COLO829 (cell line): ENCODE measurements around the gene STAG3.
"Not testable (repeated sequence)": the region's sequence is repeated elsewhere in the genome, so short reads cannot be mapped to it uniquely, and the experiment has no call there.

ENCODE experiments used
- DNase-seq: peaks from one replicate; pipeline ENCODE4 v3.0.0; 2012; ENCODE audit warnings: low spot score

The STAG3 gene, protein sequence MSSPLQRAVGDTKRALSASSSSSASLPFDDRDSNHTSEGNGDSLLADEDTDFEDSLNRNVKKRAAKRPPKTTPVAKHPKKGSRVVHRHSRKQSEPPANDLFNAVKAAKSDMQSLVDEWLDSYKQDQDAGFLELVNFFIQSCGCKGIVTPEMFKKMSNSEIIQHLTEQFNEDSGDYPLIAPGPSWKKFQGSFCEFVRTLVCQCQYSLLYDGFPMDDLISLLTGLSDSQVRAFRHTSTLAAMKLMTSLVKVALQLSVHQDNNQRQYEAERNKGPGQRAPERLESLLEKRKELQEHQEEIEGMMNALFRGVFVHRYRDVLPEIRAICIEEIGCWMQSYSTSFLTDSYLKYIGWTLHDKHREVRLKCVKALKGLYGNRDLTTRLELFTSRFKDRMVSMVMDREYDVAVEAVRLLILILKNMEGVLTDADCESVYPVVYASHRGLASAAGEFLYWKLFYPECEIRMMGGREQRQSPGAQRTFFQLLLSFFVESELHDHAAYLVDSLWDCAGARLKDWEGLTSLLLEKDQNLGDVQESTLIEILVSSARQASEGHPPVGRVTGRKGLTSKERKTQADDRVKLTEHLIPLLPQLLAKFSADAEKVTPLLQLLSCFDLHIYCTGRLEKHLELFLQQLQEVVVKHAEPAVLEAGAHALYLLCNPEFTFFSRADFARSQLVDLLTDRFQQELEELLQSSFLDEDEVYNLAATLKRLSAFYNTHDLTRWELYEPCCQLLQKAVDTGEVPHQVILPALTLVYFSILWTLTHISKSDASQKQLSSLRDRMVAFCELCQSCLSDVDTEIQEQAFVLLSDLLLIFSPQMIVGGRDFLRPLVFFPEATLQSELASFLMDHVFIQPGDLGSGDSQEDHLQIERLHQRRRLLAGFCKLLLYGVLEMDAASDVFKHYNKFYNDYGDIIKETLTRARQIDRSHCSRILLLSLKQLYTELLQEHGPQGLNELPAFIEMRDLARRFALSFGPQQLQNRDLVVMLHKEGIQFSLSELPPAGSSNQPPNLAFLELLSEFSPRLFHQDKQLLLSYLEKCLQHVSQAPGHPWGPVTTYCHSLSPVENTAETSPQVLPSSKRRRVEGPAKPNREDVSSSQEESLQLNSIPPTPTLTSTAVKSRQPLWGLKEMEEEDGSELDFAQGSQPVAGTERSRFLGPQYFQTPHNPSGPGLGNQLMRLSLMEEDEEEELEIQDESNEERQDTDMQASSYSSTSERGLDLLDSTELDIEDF

DNA sequence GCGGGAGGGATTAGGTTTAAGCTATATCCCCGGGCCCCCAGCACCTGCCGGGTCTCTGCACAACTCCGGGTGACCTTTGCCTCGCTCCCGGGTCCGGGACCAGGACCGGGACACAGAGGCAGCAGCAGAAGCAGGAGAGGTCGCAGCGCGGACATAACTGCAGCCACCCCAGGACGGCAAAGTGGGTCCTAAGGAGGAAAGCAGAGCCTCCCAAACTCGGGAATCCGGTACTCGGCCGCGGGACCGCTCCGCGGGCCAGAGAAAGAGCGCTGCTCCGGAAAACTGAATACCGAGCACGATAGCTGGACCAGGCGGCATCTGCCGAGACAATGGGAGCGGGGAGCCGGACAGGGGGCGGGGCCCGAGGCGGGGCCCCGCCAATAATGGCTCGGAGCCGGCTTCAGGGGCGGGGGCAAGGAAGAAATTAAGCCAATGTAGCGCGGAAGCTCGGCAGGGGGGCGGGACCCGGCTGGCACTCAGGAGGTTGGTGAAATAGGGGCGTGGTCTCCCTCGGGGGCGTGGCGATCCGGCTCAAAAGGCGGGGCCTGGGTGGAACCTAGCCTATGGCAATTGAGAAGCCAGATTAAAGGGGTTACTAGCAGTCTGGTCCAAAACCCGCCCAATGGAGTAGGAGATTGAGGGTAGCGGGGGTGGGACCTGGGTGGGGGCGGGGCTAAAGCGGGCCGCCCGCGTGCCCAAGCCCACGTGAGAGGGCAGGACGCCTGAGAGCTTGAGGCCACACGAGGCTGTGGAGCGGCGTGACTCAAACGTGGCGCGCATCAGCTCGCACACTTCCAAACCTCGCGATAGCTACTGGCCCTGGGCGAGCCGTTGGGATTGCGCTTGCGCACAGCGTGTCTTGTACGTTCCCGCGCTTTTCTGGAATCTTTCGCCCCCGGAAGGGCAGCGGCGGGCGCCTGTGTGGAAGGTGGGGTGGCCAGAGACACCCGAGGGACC is at the start of gene STAG3, which contains the start of gene GPC2:
Gene STAG3, plus strand, starts transcription at position 874 of the 957 bp plus-strand sequence. CDS start 2,639 bp downstream, outside the sequence.
Gene GPC2, minus strand, starts transcription at position 337 of the 957 bp plus-strand sequence. Its CDS starts 182 bp downstream, at position 155.
- peak; percentile 98 for DNase-seq

DNA sequence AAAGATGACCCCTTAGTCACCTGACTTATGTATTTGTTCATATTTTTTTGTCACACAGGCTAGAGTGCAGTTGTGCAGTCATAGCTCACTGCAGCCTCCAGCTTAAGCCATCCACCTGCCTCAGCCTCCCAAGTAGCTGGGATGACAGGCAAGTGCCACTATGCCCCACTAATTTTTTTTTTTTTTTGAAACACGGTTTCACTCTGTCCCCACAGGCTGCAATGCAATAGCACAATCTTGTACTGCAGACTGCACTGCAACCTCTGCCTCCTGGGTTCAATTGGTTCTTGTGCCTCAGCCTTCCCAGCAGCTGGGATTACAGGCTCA is 49.1 kb upstream of the STAG3 start:
- DNase-seq, result no peak

DNA sequence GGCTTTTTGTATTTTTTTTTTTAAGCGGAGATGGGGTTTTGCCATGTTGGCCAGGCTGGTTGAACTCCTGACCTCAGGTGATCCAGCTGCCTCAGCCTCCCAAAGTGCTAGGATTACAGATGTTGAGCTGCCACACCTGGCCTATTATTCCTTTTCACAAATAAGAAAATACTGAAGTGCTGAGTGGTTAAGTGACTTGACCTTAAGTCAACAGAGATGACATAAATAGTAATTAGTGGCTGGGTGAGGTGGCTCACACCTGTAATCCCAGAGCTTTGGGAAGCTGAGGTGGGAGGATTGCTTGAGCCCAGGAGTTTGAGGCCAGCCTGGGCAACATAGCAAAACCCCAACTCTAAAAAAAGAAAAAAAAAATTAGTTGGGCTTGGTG is 47.5 kb upstream of the STAG3 start:
- not testable (repeated sequence) for DNase-seq

DNA sequence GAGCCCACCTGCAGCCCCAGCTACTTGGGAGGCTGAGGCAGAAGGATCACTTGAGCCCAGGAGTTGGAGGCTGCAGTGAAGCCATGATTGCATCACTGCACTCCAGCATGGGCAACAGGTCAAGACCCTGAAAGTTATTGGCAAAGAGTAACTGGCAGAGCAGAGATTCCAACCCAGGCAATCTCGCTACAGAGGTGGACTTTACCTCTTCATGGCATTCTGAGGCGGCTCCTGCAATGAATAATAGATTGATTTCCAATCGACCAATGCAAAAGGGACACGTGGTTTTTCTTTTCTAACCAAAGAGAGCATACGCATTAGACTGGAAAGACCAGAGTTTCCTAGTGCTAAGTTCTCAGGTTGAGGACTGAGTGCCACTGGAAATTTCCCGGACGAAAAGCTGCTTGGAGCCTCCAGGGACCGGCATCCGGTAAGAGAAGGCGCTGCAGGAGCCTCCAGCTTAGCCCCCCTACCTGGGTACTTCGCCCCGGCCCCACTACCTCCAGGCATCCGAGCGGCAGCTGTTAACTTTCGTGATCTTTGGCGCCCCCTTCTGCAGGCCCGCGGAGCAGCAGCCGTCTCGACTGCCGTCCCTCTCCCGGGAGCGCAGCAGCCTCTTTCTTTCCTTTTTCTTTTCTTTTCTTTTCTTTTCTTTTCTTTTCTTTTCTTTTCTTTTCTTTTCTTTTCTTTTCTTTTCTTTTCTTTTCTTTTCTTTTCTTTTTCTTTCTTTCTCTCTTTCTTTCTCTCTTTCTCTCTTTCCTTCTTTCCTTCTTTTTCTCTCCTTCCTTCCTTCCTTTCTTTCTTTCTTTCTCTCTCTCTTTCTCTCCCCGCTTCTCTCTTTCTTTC is 46.9 kb upstream of the STAG3 start:
- peak; percentile 75 for DNase-seq

DNA sequence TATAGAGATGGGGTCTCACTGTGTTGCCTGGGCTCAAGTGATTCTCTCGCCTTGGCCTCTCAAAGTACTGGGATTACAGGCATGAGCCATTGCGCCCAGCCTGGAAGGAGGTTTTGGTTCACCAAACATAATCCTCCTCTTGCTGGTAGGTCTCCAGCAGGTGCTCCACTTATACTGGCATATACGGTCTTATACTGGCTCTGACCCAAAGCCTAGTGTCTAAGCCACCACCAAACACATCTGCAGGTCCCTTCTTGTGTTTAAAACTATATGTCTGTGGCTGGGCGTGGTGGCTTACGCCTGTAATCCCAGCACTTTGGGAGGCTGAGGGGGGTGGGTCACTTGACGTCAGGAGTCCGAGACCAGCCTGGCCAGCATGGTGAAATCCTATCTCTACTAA is 45.6 kb upstream of the STAG3 start:
- no peak for DNase-seq

DNA sequence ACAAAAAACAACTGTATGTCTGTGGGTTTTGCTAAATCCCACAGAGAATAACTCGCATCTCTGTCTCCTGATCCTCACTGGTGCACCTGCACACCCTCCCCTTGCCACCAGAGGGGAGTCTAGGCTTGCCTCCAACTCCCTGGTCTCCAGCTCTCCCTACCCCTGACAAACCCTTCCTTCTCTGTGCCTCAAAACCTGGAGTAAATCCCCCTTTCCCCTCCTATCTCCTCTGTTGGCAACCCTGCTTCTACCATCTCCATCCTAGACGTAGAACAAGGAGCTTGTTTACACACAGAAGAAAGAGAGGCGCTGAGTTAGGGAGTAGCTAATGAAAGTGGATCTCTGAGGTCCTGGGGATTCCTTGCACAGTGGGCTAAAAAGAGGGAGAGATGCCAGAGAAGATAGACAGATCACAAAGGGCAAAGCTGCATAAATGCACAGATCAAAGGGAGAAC is 45.0 kb upstream of the STAG3 start:
- DNase-seq, result peak; percentile 88

DNA sequence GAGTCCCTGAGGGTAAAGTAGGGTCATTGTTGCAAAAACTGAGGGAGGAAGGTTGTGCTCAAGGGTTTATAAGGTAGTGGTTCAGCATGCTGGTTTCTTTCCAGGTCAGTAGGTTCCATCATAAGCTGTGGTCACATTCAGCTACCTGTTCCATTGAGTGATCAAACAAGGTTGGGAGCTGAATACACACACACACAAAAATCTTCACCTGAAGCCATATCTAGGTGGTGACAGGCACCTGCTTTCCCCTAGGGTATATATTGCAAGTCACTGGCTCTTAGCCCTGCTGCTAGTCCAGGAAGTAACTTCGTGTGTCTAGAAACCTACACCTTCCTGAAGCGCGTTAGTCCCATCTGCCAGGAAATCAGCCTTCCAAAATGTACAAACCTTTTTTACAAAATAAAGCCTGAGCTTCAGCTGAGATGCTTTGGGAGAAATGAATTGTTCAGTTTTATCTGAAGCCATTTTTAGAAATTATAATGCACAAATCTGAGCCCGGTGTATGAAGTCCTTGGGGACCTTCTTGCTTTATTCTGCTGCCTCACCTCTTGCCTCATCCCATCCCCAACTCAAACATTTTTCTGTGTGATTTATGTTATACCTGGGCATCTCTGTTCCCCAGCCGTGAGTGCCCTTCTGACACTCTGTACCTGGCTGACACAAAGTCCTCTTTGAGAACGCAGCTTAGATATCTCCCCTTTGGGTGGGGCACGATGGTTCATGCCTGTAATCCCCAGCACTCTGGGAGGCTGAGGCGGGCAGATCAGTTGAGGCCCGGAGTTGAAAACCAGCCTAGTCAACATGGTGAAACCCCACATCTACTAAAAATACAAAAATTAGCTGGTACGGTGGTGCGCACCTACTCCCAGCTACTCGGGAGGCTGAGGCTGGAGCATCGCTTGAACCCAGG is 39.6 kb upstream of the STAG3 start:
- no peak for DNase-seq

DNA sequence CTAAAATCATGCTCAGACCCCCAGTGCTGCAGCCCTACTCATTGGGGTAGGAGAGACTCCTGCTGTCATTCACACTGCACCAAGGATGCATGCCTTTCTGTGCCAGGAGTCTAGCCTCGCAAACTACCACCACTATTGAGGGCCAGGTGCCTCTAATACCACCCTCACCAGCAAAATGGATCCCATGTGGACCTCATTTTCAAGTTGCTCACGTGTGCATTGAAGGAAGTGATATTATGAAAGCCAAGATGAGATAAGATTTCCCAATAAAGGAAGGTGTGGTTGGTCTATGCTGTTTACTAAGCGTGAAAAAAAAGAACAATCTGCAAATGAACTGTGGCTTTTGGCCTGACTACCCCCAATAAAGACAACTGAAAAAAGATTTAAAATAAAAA is 36.2 kb upstream of the STAG3 start:
- no peak for DNase-seq

DNA sequence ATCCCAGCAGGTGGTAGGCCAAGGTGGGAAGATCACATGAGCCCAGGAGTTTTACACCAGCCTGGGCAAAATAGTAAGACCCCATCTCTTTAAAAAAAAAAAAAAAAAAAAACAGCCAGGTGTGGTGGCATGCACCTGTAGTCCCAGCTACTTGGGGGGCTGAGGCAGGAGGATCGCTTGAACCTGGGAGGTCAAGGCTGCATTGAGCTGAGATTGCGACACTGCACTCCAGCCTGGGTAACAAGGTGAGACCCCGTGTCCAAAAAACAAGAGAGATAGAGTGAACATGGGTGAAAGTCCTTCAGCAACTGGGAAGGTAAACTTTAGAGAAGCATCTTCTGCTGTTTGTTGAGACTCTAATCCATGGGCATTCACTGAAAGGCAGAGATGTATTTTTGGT is 35.3 kb upstream of the STAG3 start:
- no peak for DNase-seq

DNA sequence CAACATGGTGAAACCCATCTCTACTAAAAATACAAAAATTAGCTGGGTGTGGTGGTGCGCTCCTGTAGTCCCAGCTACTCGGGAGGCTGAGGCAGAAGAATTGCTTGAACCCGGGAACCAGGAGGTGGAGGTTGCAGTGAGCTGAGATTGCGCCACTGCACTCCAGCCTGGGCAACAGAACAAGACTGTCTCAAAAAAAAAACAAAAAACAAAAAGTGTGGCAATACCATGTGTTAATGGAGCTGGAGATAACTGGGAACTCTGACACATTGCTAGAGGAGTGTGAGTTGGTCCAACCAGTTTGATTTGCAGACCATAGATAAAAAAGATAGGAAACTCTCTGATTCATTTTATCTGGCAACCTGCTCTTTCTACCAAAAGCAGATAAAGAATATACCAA is 31.4 kb upstream of the STAG3 start:
- not testable (repeated sequence) for DNase-seq

DNA sequence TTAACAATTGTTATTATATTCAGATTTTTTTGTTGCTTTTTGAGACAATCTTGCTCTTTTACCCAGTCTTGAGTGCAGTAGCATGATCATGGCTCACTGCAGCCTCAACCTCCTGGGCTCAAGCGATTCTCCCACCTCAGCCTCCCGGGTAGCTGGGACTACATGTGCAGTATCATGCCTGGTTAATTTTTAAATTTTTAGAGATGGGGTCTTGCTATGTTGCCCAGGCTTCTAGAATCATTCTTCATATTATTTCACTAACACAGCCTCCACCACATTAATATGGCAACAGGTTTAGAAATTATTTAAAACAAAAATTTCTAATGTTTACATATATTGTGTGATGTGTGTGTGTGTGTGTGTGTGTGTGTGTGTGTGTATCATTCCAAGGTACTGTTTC is 30.4 kb upstream of the STAG3 start:
- DNase-seq, result no peak

DNA sequence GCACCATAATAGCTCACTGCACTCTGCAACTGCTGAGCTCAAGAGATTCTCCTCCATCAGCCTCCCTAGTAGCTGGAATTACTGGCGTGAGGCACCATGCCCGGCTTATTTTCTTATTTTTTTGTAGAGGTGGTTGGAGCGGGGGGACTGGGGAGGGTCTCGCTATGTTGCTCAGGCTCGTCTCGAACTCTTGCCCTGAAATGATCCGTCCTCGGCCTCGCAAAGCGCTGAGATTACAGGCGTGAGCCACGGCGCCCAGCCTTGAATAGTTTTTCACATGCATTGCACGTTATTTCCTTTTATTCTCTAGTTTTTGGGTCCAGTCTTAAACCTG is 29.5 kb upstream of the STAG3 start:
- DNase-seq, result no peak

DNA sequence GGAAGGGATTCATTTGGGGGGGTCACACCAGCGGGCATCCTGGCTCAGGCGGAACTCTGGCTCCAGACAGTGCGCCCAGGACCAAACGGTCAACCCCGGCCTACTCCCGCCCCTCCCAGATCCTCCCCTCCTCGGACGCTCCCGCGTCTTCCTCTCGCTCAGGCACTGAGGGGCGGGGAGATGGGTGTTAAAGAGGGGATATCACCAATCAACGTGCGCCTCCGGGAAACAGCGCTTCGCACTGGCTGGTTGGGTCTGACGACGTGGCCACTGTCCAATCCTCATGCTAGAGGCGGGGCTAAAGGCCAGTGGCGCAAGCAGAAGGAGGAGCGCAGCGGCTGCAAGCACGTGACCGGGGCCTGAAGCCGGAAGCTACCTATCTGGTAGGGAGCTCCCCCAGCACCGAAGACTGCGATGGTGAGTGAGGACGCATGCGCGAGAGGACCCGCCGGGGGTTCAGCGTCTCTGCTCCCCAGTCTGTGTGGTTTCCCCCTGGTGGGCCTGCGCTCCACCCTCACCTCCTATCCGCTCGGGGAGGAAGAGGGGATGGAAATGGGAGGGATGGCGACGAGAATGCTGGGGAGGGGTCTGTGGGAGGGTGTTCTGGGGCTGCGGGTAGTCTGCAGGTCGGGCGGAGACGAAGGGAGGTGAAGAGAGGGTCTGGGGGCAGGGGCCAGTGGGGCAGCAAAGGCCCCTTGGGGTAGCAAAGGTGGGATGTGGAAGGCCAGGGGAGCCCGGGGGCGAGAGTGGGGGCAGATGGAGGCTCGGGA is 29.0 kb upstream of the STAG3 start, which contains the start of gene LAMTOR4:
Gene LAMTOR4, plus strand, starts transcription at position 360 of the 770 bp plus-strand sequence. Its CDS starts 55 bp downstream, at position 415.
- DNase-seq, result peak; percentile 100

DNA sequence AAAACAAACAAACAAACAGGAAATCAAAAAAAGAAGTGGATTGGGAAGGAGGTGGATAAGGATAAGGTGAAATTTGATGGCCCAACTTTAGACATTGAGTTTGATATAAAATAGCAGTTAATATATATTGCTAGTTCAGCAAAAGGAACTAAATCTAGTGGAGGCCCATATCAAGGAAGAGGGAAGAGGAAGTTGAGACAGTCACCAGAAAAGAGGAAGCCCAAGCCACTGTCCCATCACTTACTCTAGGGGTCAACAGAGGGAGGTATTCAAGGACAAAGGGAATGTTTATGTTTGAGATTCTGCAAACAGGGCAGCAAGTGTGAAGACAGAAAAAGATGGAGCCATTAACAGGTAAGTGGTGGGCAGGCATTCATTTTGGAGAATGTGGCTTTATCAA is 25.3 kb upstream of the STAG3 start:
- no peak for DNase-seq

DNA sequence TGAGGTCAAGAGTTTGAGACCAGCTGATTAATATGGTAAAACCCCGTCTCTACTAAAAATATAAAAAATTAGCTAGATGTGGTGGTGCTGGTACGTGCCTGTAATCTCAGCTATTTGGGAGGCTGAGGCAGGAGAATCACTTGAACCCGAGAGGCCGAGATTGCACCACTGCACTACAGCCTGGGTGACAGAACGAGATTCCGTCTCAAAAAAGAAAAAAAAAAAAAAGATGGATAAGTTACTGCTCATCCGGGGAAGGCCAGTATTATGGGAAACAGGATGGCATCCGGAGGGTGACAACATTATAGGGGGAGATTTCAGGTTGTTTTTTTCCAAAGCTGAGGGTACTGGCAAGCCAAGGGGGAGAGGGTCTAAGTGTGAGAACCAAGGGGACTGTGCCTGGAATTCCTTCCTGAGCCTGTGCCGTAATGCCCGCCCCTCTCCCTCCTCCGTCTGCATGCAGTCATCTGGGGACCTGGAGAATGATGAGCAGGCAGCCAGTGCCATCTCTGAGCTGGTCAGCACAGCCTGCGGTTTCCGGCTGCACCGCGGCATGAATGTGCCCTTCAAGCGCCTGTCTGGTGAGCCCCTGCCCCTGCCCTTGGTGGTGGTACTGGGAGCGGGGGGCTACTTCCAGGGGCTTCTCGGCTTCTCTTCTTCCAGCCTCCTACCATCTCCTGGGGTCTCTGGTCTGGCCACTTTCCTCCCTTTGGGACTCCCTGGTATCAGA is 24.6 kb upstream of the STAG3 start:
- no peak for DNase-seq

DNA sequence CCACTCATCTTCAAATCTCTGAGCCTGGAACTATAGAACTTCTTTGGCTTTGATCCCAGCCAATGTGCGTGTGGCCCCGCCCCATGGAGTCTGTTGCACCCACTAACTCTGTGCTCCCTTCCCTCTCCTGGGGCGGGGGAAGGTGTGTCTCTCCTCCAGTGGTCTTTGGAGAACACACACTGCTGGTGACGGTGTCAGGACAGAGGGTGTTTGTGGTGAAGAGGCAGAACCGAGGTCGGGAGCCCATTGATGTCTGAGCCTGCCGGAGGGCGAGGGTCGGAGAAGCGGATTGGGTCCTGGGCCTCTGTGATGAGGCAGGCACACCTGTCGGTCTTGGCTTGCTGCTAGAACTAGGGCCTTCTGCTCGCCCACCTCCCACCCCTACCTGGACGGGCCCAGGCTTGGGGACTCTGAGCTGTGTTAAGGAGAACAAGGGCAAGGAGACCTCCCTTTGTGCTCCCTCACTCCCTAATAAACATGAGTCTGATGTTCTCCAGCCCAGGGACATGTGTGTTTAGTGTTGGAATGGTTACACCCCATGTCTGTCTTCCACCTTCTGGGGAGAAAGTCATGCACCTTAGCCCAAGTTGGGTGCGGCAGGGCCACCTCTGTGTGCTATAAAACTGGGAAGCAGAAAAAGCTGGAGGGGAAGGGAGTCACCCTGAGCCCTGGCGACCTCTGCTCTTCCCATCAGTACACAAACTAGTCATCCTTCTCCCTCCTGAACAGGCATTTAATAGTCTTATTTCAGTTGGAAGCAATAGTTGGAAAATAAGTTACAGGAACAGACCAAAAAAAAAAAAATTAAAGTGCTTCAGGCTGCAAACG is 23.8 kb upstream of the STAG3 start:
- DNase-seq, result no peak
